Panc1 (cell line): ENCODE results near the gene PLD2.

ENCODE experiments used
- POLR2AphosphoS5 ChIP-seq: IDR thresholded peaks from 2 replicates; pipeline ENCODE4 v1.6.1; 2012; ENCODE audit warnings: mild to moderate bottlenecking, low read depth, low read length, moderate library complexity
- SIN3A ChIP-seq: IDR thresholded peaks from 2 replicates; pipeline ENCODE4 v1.6.1; 2012; ENCODE audit warnings: low read depth, mild to moderate bottlenecking, low read length, moderate library complexity, borderline replicate concordance; ENCODE audit not compliant: insufficient read depth
- TCF7L2 ChIP-seq: IDR thresholded peaks from 2 replicates; pipeline ENCODE4 v1.6.1; 2011; ENCODE audit warnings: mild to moderate bottlenecking, low read depth, low read length, inconsistent platforms
- TF ChIP-seq, protein P1 (sequence below): fragments of 450-650 bp; IDR thresholded peaks from 2 replicates; pipeline ENCODE4 v1.5.1; 2017; ENCODE audit warnings: mild to moderate bottlenecking
- TF ChIP-seq, protein P2 (sequence below), 2 experiments: IDR thresholded peaks; 2 replicates each; pipeline ENCODE4 v1.6.1; 2011 to 2012; ENCODE audit warnings: low read depth in 2 of 2, control low read depth in 1 of 2, low read length in 1 of 2, mild to moderate bottlenecking in 1 of 2, moderate library complexity in 1 of 2; ENCODE audit not compliant: insufficient read depth in 1 of 2

DNA sequence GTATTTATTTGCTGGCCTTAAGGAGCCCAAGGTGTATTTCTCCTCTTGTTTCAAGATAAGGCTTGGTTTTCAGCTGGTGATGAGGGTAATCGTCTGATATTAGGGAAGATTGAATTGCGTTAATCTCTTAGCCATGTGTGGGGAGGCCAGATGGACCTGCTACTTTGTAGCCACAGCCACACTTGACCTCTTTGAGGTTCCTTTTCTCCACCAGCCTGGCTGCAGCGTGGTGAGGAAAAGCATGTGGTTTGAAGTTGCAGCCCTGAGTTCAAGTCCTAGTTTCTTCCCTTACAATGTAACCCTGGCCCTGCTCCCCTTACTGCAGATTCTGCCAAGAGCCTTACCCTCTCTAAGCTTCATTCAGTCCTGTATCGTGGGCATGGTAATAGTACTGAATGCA, 29.3 kb downstream of the PLD2 start:
- TF ChIP-seq, protein P1, sequence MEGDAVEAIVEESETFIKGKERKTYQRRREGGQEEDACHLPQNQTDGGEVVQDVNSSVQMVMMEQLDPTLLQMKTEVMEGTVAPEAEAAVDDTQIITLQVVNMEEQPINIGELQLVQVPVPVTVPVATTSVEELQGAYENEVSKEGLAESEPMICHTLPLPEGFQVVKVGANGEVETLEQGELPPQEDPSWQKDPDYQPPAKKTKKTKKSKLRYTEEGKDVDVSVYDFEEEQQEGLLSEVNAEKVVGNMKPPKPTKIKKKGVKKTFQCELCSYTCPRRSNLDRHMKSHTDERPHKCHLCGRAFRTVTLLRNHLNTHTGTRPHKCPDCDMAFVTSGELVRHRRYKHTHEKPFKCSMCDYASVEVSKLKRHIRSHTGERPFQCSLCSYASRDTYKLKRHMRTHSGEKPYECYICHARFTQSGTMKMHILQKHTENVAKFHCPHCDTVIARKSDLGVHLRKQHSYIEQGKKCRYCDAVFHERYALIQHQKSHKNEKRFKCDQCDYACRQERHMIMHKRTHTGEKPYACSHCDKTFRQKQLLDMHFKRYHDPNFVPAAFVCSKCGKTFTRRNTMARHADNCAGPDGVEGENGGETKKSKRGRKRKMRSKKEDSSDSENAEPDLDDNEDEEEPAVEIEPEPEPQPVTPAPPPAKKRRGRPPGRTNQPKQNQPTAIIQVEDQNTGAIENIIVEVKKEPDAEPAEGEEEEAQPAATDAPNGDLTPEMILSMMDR = no peak
- TF ChIP-seq POLR2AphosphoS5 (no peak), TCF7L2 (no peak), SIN3A (no peak)
- TF ChIP-seq, protein P2, sequence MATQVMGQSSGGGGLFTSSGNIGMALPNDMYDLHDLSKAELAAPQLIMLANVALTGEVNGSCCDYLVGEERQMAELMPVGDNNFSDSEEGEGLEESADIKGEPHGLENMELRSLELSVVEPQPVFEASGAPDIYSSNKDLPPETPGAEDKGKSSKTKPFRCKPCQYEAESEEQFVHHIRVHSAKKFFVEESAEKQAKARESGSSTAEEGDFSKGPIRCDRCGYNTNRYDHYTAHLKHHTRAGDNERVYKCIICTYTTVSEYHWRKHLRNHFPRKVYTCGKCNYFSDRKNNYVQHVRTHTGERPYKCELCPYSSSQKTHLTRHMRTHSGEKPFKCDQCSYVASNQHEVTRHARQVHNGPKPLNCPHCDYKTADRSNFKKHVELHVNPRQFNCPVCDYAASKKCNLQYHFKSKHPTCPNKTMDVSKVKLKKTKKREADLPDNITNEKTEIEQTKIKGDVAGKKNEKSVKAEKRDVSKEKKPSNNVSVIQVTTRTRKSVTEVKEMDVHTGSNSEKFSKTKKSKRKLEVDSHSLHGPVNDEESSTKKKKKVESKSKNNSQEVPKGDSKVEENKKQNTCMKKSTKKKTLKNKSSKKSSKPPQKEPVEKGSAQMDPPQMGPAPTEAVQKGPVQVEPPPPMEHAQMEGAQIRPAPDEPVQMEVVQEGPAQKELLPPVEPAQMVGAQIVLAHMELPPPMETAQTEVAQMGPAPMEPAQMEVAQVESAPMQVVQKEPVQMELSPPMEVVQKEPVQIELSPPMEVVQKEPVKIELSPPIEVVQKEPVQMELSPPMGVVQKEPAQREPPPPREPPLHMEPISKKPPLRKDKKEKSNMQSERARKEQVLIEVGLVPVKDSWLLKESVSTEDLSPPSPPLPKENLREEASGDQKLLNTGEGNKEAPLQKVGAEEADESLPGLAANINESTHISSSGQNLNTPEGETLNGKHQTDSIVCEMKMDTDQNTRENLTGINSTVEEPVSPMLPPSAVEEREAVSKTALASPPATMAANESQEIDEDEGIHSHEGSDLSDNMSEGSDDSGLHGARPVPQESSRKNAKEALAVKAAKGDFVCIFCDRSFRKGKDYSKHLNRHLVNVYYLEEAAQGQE (IDR thresholded peaks at IDR 0.05; ENCODE audit: insufficient read depth in 1 of 2, low read depth in 2 of 2, low read length in 1 of 2) = no peak
